Activated effector memory CD4-positive, alpha-beta T cell treated with anti-CD3 and anti-CD28 coated beads, Interleukin-2, amount 50 U/mL, for 16 hours (primary cell): ENCODE data around the gene PHF10.
"Not testable (repeated sequence)": the region's sequence is repeated elsewhere in the genome, so short reads cannot be mapped to it uniquely, and the experiment has no call there.

Experiments used
- DNase-seq: peaks from one replicate; pipeline ENCODE4 v3.0.0-alpha.2; 2020

Gene PHF10

DNA sequence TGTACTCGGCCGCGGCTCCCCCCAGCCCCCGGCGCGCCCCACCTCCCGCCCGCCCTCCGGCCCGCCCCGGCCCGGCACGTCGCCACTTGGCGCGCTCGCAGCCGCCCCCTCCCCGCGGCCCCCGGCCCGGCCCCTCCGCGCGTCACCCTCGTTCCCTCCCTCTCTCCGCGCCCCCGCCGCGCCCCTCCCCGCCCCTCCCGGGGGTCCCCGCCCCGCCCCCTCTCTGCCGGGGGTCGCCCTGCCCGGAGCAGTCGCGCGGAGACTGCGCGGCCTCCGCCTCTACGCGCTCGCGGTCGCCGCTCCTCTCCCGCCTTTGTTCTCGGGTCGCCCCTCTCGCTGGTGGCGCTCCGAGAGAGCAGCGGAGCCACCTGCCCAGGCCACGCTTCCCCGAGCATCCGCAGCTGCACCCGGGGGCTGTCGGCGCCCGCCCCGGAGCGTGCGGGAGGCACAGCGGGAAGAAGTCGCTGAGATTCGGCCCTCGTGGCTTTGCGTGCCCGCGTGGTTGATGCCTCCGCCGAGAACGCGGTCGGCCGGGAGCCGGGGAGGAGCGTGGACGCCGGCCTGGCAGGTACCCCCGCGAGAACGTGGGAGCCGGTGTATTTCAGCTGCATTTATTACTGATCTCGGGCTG, at the start of gene PHF10:
Gene PHF10 (minus strand): TSS at position 7 of the 631 bp plus-strand sequence. CDS start 569 bp downstream, outside the sequence.
- DNase-seq = peak; percentile 89

DNA sequence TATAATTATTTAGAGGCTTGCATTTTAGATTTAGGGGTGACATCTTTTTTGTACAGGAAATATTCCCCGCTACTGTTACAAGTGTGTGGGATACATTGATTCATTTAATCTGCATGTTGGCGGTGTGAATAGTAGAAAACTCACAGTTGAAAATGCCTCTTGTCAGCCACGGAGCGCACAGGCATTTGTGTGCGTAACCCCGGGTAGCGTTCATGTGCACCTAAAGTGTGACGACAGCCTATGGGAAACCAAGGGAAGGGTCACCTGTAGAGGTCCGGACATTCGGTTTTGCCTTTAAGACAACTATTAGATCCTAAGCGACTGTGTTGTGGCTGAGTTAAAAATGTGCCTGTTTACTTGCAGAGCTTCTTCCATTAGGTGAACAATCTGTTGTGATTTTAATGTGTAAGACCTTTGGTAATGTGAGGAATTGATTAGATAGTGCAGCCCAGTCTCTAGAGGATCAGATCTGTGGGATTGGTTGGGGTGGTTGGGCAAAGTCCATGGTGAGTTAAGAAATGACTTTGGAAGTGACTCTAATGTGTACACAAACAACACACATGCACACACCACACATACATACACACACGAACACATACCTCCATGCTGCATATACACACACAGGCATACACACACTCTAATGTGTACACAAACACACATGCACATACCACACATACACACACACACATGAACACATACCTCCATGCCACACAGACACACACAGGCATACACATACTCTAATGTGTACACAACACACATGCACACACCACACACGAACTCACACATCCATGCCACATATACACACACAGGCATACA, 42.8 kb upstream of the PHF10 start:
- DNase-seq = no peak

DNA sequence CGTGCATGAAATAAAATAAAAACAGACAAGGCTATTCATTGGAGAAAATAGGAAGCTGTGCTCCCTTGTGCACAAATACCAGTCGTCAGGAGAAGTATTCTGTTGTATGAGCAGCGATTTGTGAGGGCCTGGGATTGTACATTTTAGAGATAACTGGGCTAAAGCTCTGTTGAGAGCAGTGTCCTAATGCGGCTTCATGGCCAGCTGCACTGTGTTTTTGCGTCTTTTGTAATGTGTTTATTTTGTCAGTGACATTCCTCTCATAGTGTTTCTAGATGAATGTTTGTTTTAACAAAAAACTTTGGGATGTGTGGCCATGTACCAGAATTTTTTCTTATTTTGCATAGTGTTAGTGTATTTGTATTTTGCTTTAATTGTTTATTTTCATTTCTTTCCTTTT, 41.9 kb upstream of the PHF10 start:
- DNase-seq = no peak

DNA sequence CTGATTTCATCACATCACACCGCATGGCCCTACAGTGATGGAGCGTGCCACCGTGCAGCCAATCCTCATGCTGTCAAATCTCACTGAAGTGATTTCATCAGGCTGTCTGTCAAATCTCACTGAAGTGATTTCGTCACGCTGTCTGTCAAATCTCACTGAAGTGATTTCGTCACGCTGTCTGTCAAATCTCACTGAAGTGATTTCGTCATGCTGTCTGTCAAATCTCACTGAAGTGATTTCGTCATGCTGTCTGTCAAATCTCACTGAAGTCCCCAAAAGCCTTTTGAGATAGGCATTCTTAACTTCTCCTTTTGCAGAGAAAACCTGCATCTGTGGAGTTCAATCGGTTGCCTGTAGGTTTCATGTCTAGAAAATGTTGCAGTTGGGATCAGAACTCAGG, 41.5 kb upstream of the PHF10 start:
- not testable (repeated sequence) for DNase-seq

DNA sequence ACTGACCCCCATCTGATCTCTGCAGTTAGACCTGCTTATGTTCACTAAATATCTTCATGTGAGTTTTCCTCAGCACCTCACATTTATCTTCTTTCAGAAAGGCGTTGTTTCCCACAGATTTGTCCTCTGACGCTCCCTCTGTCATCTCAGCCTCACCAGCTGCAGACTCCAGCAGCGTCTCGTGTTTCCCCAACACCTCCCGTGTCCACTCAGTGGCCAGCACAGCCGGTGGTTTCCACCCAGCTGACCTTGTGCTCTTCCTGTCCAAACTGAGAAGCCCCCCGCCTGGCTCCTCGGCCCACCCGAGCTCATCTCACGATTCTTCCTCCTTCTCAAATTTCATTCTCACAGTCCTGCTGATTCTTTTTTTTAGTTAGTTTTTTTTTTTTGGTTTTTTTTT, 39.6 kb upstream of the PHF10 start:
- no peak for DNase-seq

DNA sequence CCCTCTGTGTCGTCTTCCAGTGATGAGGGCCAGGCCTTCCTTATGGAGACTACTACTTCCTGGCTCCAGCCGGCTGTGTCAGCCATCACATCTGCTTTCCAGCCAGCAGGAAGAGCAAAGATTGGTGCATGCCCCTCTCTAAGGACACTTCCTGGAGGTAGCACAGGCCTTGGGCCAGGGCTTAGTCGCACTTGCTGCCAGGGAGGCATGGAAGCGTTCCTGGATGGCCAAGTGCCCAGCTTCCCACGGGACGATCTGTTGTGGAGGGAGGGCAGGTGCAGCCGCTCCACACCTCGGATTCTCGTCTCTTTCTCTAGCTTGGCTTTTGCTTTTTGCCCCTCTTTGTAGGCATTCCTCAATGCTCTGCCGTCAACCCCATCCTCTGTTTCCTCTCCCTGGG, 39.0 kb upstream of the PHF10 start:
- DNase-seq = no peak

DNA sequence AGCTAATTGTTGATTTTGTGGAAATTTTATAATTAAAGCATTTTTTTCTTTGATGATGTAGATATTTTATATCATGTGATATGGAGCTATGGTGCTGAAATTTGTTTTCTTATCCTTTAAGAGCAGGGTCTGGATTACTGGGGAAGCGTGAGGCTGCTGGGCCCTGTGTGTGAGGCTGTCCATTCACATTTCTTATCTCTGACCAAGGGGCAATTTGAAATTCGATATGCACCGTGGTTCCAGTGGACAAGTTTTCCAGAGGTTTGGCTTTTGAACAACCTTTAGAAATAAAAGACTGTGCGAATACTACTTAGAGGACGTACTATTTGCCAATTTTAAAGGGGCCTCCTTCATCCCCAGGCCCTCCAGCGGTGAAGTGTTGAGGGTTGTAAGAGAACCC, 30.9 kb upstream of the PHF10 start:
- DNase-seq = no peak

DNA sequence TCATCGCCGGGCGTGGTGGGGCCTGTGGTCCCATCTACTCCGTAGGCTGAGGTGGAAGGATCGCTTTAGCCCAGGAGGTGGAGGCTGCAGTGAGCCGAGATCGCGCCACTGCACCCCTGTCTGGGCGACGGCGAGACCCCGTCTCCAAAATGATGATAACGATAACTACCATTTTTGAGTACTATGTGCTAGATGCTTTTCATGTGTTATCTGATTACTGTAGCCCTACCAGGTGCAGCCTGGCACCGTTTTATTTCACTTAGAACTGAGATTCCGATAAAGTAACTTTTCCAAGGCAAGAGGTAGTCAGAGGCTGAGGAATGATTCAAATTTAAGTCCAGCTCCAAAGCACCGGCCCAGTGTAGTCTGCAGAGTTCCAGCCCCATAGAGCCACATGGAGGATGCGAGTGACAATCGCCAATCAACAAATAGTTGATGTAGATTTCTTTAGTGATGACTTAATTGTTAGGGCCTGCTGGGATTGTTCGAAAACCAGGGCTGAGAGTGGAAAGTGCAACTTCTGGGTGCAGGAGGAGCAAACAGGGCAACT, 27.8 kb upstream of the PHF10 start:
- DNase-seq = no peak

DNA sequence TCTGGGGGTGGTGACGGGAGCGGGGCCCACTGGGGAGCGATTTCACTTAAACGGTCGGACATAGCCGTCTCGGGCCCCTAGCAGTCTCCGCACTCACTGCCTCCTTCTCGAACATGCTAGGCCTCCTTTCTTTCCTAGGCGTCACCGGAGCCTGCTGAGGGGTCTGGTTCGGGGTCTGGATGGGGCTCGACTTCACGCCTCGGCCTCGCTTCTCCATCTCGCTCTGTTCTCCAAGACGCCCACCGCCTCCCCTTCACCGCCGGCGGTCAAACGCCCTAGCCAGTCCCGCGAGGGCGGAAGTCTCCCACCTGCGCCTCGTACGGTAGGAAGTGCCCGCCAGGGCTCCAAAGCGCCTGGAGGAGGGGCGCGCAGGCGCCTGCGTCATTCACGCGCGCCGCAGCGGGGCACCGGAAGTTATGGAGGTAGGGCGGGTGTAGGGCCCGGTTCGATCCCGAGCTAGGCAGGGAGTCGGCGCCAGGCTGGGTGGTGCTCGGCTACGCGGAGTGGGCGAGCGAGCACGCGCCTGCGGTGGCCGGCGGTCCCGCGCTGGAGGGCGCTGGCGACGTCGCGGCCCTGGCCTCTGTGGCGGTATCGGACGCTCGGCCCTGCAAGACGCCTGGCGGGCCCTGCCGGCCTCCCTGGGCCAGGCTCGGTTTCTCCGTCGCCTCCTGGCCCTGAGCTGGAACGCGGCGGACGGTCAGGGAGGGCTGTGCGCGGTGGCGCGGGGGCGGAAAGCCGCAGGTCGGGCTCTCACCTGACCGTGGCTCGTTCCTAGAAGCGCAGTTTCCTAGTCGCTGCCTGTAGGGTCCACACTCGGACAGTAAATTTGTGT, 27.2 kb upstream of the PHF10 start, which contains the start of the genes DYNLT2 and ERMARD:
Gene DYNLT2 (minus strand): TSS at position 331 of the 832 bp plus-strand sequence. CDS start 114 bp downstream, at position 217.
Gene ERMARD (plus strand): TSS at position 381 of the 832 bp plus-strand sequence. CDS start 36 bp downstream, at position 417.
- DNase-seq = peak; percentile 98

DNA sequence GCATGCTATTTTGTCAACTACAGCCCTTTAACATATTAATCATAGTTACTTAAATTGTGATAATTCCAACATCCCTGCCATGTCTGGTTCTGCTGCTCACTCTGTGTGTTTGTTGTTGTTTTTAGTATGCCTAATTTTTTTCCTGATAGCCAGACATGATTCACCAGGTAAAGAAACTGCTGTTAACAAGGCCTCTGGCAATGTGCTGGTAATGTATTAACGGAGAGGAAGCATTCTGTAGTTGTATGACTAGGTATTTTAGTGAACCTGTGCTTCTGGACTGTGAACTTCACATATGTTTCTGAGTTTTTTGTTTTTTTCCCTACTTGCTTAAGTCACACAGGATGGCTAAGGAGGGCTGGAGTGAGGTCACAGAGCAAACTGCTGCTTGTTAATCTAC, 22.3 kb upstream of the PHF10 start:
- DNase-seq = no peak

DNA sequence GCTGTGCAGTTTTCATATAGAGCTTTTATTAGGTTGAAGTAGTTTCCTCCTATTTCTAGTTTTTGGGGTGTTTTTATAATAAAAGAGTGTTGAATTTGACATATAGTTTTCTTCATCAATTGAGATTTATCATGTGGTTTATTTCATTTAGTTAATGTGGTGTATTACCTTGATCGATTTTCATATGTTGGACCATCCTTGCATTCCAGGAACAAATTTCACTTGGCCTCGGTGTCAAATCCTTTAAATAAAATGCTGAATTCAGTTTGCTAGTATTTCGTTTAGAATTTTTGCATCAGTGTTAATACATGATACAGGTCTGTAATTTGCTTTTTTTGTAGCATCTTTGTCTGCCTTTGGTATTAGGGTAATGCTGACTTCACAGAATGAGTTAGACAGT, 21.1 kb upstream of the PHF10 start:
- DNase-seq = no peak

DNA sequence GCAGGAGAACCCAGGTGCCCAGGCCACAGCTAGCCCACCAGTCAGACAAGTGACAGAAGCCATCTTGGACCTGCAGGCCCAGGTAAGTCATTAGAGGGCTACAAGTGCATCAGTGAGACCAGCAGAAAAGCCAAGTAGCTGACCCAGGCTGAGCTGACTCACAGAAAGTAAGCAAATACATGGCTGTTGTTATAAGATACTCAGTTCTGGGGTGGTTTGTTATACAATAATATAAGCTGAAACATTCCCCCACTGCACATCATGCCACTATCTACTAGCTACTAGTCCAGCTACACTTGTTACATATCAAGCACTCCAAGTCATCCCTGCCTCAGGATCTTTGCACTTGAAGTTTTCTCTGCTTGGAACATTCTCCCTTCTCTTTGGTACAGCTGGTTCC, 17.0 kb upstream of the PHF10 start:
- DNase-seq = no peak

DNA sequence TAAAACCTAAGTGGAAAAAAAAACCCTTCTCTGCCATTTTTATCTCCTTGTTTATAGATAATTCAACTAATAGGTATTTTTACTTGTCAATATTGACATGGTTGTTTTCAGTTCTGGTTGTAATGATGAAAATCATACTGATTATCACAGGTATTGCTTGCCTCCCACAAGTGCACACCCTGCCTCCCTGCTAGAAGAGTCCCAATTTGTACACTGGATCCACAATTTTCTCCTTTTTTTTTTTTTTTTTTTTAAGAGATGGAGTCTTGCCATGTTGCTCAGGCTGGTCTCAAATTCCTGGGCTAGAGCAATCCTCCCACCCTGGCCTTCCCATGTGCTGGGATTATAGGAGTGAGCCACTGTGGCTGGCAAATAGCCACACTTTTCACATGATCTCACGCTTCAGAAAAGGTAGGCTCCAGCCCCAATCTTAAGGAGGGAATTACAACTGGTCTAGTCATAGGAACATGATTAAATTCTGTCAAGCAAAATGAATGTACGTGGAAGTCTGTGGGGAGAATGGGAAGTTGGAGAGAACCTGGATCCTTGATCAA, 14.8 kb upstream of the PHF10 start:
- no peak for DNase-seq

DNA sequence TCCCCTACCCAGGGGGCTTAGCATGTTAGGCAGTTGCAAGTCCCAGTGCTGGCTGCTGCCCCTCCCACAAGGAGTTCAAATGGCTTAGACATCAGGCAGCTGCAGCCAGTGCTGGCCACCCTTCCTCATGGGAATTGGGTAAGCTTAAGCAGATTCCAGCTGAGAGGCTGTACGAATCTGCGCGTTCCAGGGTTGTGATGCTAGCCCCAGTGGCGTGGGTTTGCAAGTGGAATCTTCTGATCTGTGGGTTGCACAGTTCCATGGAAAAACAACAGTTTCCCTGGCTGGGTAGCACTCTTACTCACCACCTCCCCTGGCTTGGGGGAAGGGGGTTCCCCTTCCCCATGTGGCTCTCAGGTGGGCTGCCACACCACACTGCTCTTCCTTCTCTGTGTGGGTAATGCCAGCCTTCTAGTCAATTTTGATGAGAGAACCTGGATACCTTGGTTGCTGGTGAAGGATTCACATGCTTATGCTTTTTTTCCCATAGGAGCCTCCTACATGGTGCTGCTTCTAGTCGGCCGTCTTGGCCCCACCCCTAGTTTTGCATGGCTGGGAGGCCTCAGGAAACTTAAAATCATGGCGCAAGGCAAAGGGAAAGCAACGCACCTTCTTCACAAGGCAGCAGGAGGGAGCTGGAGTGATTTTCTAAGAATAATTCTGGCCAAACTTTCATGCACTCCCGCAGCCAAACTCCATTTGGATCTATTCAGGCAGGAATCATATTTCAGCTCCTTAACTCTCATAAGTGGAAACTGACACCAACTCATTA, 14.1 kb upstream of the PHF10 start:
- DNase-seq = no peak

DNA sequence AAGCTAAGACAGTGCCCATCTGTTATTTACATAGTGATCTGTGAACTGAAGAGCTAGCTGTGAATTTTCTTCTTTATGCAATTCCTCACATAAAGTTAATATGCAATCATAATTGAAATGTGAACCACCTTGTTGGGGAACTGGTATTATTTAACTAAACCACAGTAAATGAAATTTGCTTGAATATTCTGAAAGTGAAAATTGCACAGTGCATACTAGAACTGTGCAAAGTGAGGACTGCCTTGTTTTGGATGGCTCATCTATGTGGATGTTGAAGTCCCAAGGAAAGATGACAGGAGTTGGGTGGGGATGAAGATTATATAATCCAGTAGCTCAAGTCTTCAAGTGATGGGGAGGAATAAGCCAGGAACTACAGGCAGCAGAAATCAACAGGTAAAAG, 5.7 kb upstream of the PHF10 start:
- DNase-seq = no peak

DNA sequence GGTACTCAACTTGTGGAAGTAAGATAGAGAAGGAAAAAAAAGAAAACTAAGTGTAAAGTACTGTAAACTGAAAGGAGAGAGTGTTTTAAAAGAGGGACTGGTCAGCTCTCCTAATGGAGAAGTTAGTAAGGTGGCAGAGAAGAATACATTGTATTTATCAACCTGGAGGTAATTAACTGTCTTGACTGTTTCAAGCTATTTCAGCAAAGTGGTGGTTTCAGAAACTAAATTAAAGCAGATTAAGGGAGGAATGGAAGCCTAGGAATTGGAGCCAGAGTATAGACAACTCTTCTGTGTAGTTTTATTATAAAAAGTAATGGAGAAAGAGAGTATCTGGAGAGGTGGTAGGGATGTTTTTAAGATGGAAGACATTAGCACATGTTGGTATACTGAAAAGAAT, 2.7 kb upstream of the PHF10 start:
- no peak for DNase-seq

DNA sequence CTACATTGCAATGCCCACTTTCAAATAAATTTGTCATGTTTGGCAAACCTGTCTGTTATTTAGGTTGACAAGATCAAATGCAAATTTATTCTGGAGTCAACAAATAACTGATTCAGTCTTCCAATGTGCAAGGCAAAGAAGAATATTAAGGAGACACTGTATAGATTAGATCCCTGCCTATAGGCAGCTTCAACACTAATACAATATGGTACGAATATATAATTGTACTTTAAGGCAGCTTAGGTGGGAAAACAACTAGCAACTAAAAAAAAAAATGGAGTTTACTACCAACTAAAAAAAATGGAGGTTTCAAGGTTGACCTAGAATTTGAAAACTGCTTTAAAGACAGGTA, 1.7 kb upstream of the PHF10 start:
- DNase-seq = no peak

DNA sequence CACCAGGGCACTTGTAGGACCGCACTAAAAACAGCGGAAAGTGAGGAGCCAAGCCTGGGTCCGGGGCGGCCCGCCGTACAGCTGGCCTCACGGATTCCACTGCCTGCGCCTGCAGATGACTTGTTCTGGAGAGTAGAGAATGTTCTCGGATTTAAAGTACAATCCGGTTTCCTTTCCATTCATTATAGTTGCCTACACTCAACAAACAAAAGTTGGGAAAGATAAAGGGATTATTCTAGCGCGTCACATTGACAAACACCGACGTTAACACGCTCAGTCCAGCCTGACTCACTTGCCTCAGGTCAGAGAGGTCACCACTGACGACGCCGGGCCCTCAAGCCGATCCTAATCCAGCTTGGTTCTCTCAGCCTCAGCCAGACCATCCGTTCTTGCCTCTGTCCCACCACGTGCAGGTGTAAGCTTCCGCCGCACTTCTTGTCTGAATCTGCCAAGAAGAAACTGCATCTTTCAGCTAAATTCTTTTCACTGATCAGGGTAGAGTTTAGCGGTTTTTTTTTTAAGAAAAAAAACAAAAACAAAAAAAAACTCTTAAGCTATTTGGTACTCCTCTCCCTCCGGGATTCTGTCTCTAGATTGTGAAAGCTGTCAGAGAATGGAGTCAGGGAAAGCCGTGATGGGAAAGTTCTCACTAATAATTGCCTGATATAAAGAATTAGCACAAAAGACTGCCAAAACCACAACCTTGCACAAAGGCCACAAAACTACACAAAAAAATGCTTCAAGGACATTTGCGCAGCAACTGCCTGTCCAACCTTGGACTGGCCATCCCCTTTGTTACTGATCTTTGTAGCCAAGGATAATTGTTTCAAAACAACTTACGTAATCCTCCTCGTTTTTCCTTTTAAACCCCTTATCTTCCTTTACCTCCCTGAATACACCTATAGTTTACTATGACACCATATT, 1.1 kb upstream of the PHF10 start:
- no peak for DNase-seq

DNA sequence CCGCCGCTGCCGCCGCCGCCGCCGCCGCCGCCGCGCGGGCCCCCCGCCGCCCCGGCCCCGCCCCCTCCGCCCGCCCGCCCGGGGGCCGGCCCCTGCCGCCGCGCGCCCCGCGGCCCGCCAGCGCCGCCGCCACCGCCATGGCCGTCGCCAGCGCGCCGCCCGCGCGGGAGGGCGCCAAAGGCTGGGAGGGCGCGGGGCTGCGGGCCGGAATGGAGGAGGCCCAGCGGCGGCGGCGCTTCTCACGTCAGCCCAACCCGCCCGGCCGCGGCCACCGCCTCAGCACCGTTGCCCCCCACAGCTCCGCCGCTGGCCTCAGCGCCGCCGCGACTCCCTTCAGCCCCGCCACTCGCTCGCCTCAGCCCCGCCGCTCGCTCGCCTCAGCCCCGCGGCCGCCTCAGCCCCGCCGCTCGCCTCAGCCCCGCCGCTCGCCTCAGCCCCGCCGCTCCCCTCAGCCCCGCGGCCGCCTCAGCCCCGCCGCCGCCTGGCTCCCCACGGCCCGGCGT, 258 bp downstream of the PHF10 start:
- DNase-seq = peak; percentile 83

DNA sequence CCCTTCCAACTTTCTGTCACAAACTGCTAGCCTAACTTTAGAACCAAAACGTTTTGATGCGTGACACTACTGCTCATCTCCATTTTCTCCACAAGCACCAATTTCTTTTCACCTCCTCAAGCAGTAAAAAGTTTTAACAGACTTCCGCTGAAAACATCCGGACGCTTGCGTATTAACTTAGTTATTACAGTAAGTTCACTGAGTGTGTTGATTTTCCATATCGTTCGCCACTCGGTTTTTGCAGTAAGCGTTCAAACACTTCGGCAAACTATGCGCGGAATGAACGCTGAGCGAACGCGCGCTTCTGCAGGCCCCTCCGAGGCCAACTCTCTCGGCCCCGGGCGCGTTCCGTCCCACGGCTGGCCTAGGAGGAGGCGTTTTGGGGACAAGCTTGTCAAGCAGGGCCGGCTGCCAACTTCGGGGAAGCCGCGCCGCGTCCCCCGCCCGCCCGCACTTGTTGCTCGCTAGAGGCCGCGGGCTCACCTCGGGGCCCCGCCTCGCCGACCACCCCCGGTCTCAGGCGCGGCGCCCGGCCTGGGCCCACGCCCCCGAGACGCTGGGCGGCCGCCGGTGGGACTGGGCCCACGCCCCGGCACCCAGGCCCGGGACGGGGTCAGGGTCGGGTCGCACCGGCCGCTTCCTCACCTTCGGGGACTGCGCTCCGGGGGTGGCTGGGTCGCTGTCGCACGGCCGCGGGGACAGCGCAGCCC, 945 bp downstream of the PHF10 start:
- peak; percentile 89 for DNase-seq
